IMR-90 (cell line): ENCODE results near the gene ABCA3.

Experiments used
- CEBPB ChIP-seq: IDR thresholded peaks from 2 replicates; pipeline ENCODE4 v1.6.1; 2012; ENCODE audit warnings: low read depth, low read length, improper control_type of control experiment
- FOS ChIP-seq: fragments of 150-350 bp; IDR thresholded peaks from 2 replicates; pipeline ENCODE4 v1.6.1; 2016; ENCODE audit warnings: low read depth, low read length
- MAFK ChIP-seq: IDR thresholded peaks from 2 replicates; pipeline ENCODE4 v1.6.1; 2012; ENCODE audit warnings: low read depth, low read length, improper control_type of control experiment
- MAZ ChIP-seq: IDR thresholded peaks from 2 replicates; pipeline ENCODE4 v1.6.1; 2012; ENCODE audit warnings: low read depth, mild to moderate bottlenecking, low read length, improper control_type of control experiment, moderate library complexity, borderline replicate concordance
- MXI1 ChIP-seq: IDR thresholded peaks from 2 replicates; pipeline ENCODE4 v1.6.1; 2012; ENCODE audit warnings: low read depth, mild to moderate bottlenecking, low read length, moderate library complexity, borderline replicate concordance
- NFE2L2 ChIP-seq: fragments of 150-350 bp; IDR thresholded peaks from 2 replicates; pipeline ENCODE4 v1.6.1; 2016; ENCODE audit warnings: low read depth, mild to moderate bottlenecking, low read length
- POLR2A ChIP-seq: IDR thresholded peaks from 2 replicates; pipeline ENCODE4 v1.6.1; 2012; ENCODE audit warnings: mild to moderate bottlenecking, low read depth, low read length
- RAD21 ChIP-seq: IDR thresholded peaks from 2 replicates; pipeline ENCODE4 v1.6.1; 2012; ENCODE audit warnings: low read length, improper control_type of control experiment
- RCOR1 ChIP-seq: IDR thresholded peaks from 2 replicates; pipeline ENCODE4 v1.6.1; 2012; ENCODE audit warnings: mild to moderate bottlenecking, low read length, improper control_type of control experiment; ENCODE audit not compliant: insufficient replicate concordance
- RFX5 ChIP-seq: IDR thresholded peaks from 2 replicates; pipeline ENCODE4 v1.8.0; 2012; ENCODE audit warnings: low read depth, mild to moderate bottlenecking, low read length, moderate library complexity
- USF2 ChIP-seq: fragments of 150-350 bp; IDR thresholded peaks from 2 replicates; pipeline ENCODE4 v1.6.1; 2017; ENCODE audit warnings: mild to moderate bottlenecking, antibody characterized with exemption, low read length, low read depth
- TF ChIP-seq, protein P1 (sequence below): conservative IDR thresholded peaks from 2 replicates; pipeline ENCODE4 v1.5.1; 2012; ENCODE audit warnings: mild to moderate bottlenecking, low read depth, low read length, improper control_type of control experiment

GRCh38 chr16:2250652-2251295 is 89.8 kb downstream of the ABCA3 start:
- TF ChIP-seq, protein P1, sequence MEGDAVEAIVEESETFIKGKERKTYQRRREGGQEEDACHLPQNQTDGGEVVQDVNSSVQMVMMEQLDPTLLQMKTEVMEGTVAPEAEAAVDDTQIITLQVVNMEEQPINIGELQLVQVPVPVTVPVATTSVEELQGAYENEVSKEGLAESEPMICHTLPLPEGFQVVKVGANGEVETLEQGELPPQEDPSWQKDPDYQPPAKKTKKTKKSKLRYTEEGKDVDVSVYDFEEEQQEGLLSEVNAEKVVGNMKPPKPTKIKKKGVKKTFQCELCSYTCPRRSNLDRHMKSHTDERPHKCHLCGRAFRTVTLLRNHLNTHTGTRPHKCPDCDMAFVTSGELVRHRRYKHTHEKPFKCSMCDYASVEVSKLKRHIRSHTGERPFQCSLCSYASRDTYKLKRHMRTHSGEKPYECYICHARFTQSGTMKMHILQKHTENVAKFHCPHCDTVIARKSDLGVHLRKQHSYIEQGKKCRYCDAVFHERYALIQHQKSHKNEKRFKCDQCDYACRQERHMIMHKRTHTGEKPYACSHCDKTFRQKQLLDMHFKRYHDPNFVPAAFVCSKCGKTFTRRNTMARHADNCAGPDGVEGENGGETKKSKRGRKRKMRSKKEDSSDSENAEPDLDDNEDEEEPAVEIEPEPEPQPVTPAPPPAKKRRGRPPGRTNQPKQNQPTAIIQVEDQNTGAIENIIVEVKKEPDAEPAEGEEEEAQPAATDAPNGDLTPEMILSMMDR, result no peak
- TF ChIP-seq MAZ, result no peak
- TF ChIP-seq RFX5, result no peak
- no peak for TF ChIP-seq USF2
- no peak for TF ChIP-seq CEBPB
- no peak for TF ChIP-seq RCOR1
- TF ChIP-seq POLR2A, result no peak
- no peak for TF ChIP-seq MAFK
- TF ChIP-seq NFE2L2, result no peak
- no peak for TF ChIP-seq RAD21
- TF ChIP-seq FOS, result no peak
- TF ChIP-seq MXI1, result no peak
